Tibial nerve (tissue), 4 donors: ENCODE data around the gene CENPQ.

ENCODE experiments used
- EP300 ChIP-seq, 2 donors: sonication (generic); formaldehyde crosslinking; IDR thresholded peaks; one replicate each; pipeline ENCODE4 v1.6.1; 2017; ENCODE audit warnings: antibody characterized with exemption in 2 of 2, mild to moderate bottlenecking in 1 of 2
- POLR2A ChIP-seq, 2 donors: fragments of 450-650 bp; IDR thresholded peaks; one replicate each; pipeline ENCODE4 v1.6.1; 2017; ENCODE audit warnings: antibody characterized with exemption in 2 of 2, mild to moderate bottlenecking in 2 of 2, moderate library complexity in 2 of 2
- TF ChIP-seq, protein P1 (sequence below), 5 experiments: fragments of 200-600 bp in 3 of 5; fragments of 450-650 bp in 2 of 5; sonication (generic) in 3 of 5; IDR thresholded peaks; one replicate each; pipeline ENCODE4 v1.5.1; 2016 to 2019; ENCODE audit warnings: antibody characterized with exemption in 5 of 5, mild to moderate bottlenecking in 3 of 5, moderate library complexity in 2 of 5

GRCh38 chr6:49499126-49499525 lies 36.0 kb downstream of the CENPQ start:
- TF ChIP-seq POLR2A (IDR thresholded peaks at IDR 0.05): no peak
- TF ChIP-seq, protein P1, sequence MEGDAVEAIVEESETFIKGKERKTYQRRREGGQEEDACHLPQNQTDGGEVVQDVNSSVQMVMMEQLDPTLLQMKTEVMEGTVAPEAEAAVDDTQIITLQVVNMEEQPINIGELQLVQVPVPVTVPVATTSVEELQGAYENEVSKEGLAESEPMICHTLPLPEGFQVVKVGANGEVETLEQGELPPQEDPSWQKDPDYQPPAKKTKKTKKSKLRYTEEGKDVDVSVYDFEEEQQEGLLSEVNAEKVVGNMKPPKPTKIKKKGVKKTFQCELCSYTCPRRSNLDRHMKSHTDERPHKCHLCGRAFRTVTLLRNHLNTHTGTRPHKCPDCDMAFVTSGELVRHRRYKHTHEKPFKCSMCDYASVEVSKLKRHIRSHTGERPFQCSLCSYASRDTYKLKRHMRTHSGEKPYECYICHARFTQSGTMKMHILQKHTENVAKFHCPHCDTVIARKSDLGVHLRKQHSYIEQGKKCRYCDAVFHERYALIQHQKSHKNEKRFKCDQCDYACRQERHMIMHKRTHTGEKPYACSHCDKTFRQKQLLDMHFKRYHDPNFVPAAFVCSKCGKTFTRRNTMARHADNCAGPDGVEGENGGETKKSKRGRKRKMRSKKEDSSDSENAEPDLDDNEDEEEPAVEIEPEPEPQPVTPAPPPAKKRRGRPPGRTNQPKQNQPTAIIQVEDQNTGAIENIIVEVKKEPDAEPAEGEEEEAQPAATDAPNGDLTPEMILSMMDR (IDR thresholded peaks at IDR 0.05): no peak
- no peak for TF ChIP-seq EP300 (IDR thresholded peaks at IDR 0.05)
